HepG2 (cell line): ENCODE data around the gene PLPP3. TPM values are rescaled to one million over a fixed set of nuclear protein-coding genes. Genes with fewer than 3 reads are reported as not detected.

Experiments
- ATAC-seq: fragments of 200-7000 bp; cut with Tn5 transposase; 3 replicates; pipeline ENCODE4 v1.9.1; 2020; ENCODE audit warnings: mild to moderate bottlenecking, moderate library complexity
- BruUV-seq: library from RNA; stranded (reverse); fragments of 400-500 nt; replicated peaks from 2 replicates; lab custom pipeline; 2021; lab: Mats Ljungman, UMichigan
- CTCF ChIA-PET: fragments of 300-600 bp; formaldehyde crosslinking; extraction: SDS; loops from one replicate; lab custom pipeline; 2021; ENCODE audit warnings: low total read pairs, inconsistent platforms, low intra/inter-chr PET ratio; lab: Yijun Ruan, JAX
- POLR2A ChIA-PET: fragments of 350-600 bp; sonication (Branson Sonifier 250); formaldehyde crosslinking; loops from one replicate; lab custom pipeline; 2020; ENCODE audit warnings: antibody characterized with exemption, inconsistent platforms; lab: Yijun Ruan, JAX
- DNase-seq: peaks from one replicate; pipeline ENCODE4 v3.0.0-alpha.2; 2015; ENCODE audit warnings: low spot score
- FAIRE-seq: peaks from 3 replicates; lab custom pipeline; 2011; peaks lifted over from hg19 to GRCh38; lab: Jason Lieb, UNC
- H2AFZ ChIP-seq: one replicate; pipeline ENCODE4 v1.6.1; 2011; ENCODE audit warnings: low read length, inconsistent platforms
- H3K27ac ChIP-seq: fragments of 300-600 bp; 3 replicates; pipeline ENCODE4 v1.8.0; 2011; ENCODE audit warnings: mixed run types, mild to moderate bottlenecking, mixed read lengths, low read length, inconsistent platforms; ENCODE audit not compliant: insufficient read depth; ENCODE audit errors: extremely low read length
- H3K27me3 ChIP-seq, 2 experiments: fragments of 200-600 bp in 1 of 2; 2 replicates in 1 of 2; 3 replicates in 1 of 2; pipeline versions ENCODE4 v1.6.0 to v1.8.0; 2011; ENCODE audit warnings: low read length in 2 of 2, mild to moderate bottlenecking in 2 of 2, moderate library complexity in 2 of 2, inconsistent platforms in 1 of 2; ENCODE audit not compliant: insufficient read depth in 2 of 2, control insufficient read depth in 1 of 2
- H3K36me3 ChIP-seq, 2 experiments: fragments of 200-600 bp in 1 of 2; replicated peaks in 1 of 2; 2 replicates in 1 of 2; 3 replicates in 1 of 2; pipeline versions ENCODE4 v1.5.1 to v1.8.0; 2011; ENCODE audit warnings: low read length in 2 of 2, inconsistent platforms in 1 of 2; ENCODE audit not compliant: insufficient read depth in 2 of 2, control insufficient read depth in 1 of 2
- H3K4me1 ChIP-seq: 2 replicates; pipeline ENCODE4 v1.5.1; 2012; ENCODE audit warnings: low read length, inconsistent platforms; ENCODE audit not compliant: insufficient read depth
- H3K4me2 ChIP-seq: 2 replicates; pipeline ENCODE4 v1.6.0; 2011; ENCODE audit warnings: low read depth, low read length, inconsistent platforms
- H3K4me3 ChIP-seq, 3 experiments: fragments of 200-600 bp in 1 of 3; sonication (generic), shearing (Covaris generic) in 1 of 3; replicated peaks in 1 of 3; 2 replicates each; pipeline ENCODE4 v1.5.1; 2011 to 2016; ENCODE audit warnings: low read length in 3 of 3, inconsistent platforms in 2 of 3, low read depth in 2 of 3, mild to moderate bottlenecking in 2 of 3, control low read depth in 1 of 3, mixed read lengths in 1 of 3; ENCODE audit not compliant: insufficient read depth in 1 of 3
- H3K79me2 ChIP-seq: one replicate; pipeline ENCODE4 v1.6.1; 2011; ENCODE audit warnings: low read length, inconsistent platforms; ENCODE audit not compliant: insufficient read depth
- H3K9ac ChIP-seq: 2 replicates; pipeline ENCODE4 v1.6.0; 2011; ENCODE audit warnings: mild to moderate bottlenecking, low read depth, low read length, inconsistent platforms; ENCODE audit not compliant: insufficient read depth
- H3K9me3 ChIP-seq: 2 replicates; pipeline ENCODE4 v1.5.1; 2012; ENCODE audit warnings: mild to moderate bottlenecking, low read length
- H4K20me1 ChIP-seq: 2 replicates; pipeline ENCODE4 v1.6.0; 2011; ENCODE audit warnings: inconsistent platforms, mild to moderate bottlenecking, low read length, moderate library complexity; ENCODE audit not compliant: insufficient read depth
- DPF2 ChIP-seq: sonication (generic); formaldehyde crosslinking; IDR thresholded peaks from 2 replicates; pipeline ENCODE4 v1.4.0; 2020; ENCODE audit warnings: mild to moderate bottlenecking, low read depth, missing genetic modification reagents, borderline replicate concordance
- DR1 ChIP-seq: sonication (generic); formaldehyde crosslinking; IDR thresholded peaks from 2 replicates; pipeline ENCODE4 v1.8.0; 2021; ENCODE audit warnings: mild to moderate bottlenecking, missing genetic modification reagents, inconsistent platforms
- ERF ChIP-seq: IDR thresholded peaks from 2 replicates; pipeline ENCODE4 v1.6.1; 2018; ENCODE audit warnings: missing biosample characterization, missing genetic modification reagents
- FOSL1 ChIP-seq: sonication (generic); formaldehyde crosslinking; IDR thresholded peaks from 2 replicates; pipeline ENCODE4 v1.9.0; 2021; ENCODE audit warnings: missing genetic modification reagents, borderline replicate concordance
- FOXK1 ChIP-seq: sonication (generic); formaldehyde crosslinking; IDR thresholded peaks from 2 replicates; pipeline ENCODE4 v1.4.0; 2020; ENCODE audit warnings: low read depth, missing genetic modification reagents, borderline replicate concordance
- IRF2 ChIP-seq: IDR thresholded peaks from 2 replicates; pipeline ENCODE4 v1.6.1; 2018; ENCODE audit warnings: missing genetic modification reagents, missing compliant biosample characterization
- KAT2B ChIP-seq: fragments of 150-350 bp; IDR thresholded peaks from 2 replicates; pipeline ENCODE4 v1.6.1; 2014; ENCODE audit warnings: low read depth, low read length, borderline replicate concordance
- LCORL ChIP-seq, 2 experiments: fragments of 450-650 bp in 1 of 2; sonication (generic) in 1 of 2; formaldehyde crosslinking in 1 of 2; IDR thresholded peaks; 2 replicates each; pipeline versions ENCODE4 v1.5.0 to v1.6.1; 2017 to 2020; ENCODE audit warnings: antibody characterized with exemption in 1 of 2, missing genetic modification reagents in 1 of 2
- MXI1 ChIP-seq: IDR thresholded peaks from 3 replicates; pipeline ENCODE4 v1.6.1; 2012; ENCODE audit warnings: low read depth, low read length, inconsistent platforms, borderline replicate concordance
- PAX8 ChIP-seq: sonication (generic); formaldehyde crosslinking; IDR thresholded peaks from 2 replicates; pipeline ENCODE4 v1.8.0; 2022; ENCODE audit warnings: mild to moderate bottlenecking, missing genetic modification reagents, borderline replicate concordance
- SATB2 ChIP-seq: sonication (generic); formaldehyde crosslinking; IDR thresholded peaks from 2 replicates; pipeline ENCODE4 v1.5.0; 2020; ENCODE audit warnings: missing genetic modification reagents
- ZNF367 ChIP-seq: sonication (generic); formaldehyde crosslinking; IDR thresholded peaks from 2 replicates; pipeline ENCODE4 v1.4.0; 2020; ENCODE audit warnings: missing genetic modification reagents, borderline replicate concordance
- ZSCAN21 ChIP-seq: sonication (generic); formaldehyde crosslinking; IDR thresholded peaks from 2 replicates; pipeline ENCODE4 v1.8.0; 2022; ENCODE audit warnings: mild to moderate bottlenecking, missing genetic modification reagents, moderate library complexity, borderline replicate concordance
- WGBS: methylation state at CpG from one replicate; pipeline ENCODE4 v1.1.6; 2017; ENCODE audit warnings: low lambda C conversion rate; 5-methylcytosine and 5-hydroxymethylcytosine counted together
- in situ Hi-C: cut with HindIII; loops from 2 replicates; pipeline ENCODE4 v1.10.0; 2017; ENCODE audit warnings: low pct_unique_long_range_greater_than_20kb; ENCODE audit not compliant: extremely low pct_ligation_motif_present
- intact Hi-C: fragments of 100-400 bp; cut with micrococcal nuclease; formaldehyde crosslinking; loops from one replicate; pipeline ENCODE4 v1.10.0; 2022; ENCODE audit not compliant: unreplicated experiment
- polyA plus RNA-seq, 8 experiments: library from polyadenylated mRNA; depleted of rRNA in 3 of 8; stranded (reverse) in 7 of 8; unstranded in 1 of 8; fragments of >200 nt; fragmentation: Illumina TruSeq in 4 of 8; extraction: Trizol in 4 of 8; gene quantifications; 2 replicates each; pipeline versions ENCODE4 v1.2.1 to v1.2.3, GENCODE V29; 2011 to 2016; ENCODE audit warnings: low read depth in 4 of 8, missing spikeins in 1 of 8, mixed read lengths in 1 of 8; ENCODE audit not compliant: insufficient read depth in 1 of 8
- total RNA-seq, 5 experiments: library from RNA; depleted of rRNA; stranded (reverse); fragments of >200 nt; fragmentation: Illumina TruSeq; extraction: Trizol; gene quantifications; 2 replicates each; pipeline ENCODE4 v1.2.3, GENCODE V29; 2016; ENCODE audit warnings: low read depth in 1 of 5
- TF ChIP-seq, protein P1 (sequence below): sonication (generic); formaldehyde crosslinking; IDR thresholded peaks from 2 replicates; pipeline ENCODE4 v1.5.0; 2020; ENCODE audit warnings: mild to moderate bottlenecking, missing genetic modification reagents
- TF ChIP-seq, protein P2 (sequence below): sonication (generic); formaldehyde crosslinking; IDR thresholded peaks from 2 replicates; pipeline ENCODE4 v1.4.0; 2020; ENCODE audit warnings: missing genetic modification reagents, borderline replicate concordance

The PLPP3 gene
- total and polyA plus RNA-seq, 2 of the 13 experiments (the other 11 are each of a cell fraction or from before 2014, with no cell fraction given): 49.7 to 65.8 TPM

DNA sequence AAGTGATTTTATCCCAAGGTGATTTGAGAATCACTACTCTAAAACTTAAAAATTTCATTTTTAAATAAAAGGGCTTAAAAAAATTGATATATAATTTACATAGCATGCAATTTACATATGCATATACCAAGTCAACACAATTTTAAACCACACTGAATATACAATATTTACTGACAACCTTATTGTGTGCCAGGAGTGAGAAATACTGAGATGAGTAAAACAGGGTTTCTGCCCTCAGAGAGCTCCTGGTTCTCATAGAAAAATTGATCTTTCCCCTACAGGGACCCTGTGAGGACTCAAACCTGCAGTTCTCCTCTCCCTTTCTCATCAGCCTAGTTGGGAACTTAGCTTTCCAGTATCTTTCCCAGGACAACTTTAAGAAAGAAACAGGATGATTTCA is 27.0 kb downstream of the PLPP3 start (continued):
- TF ChIP-seq, protein P1, sequence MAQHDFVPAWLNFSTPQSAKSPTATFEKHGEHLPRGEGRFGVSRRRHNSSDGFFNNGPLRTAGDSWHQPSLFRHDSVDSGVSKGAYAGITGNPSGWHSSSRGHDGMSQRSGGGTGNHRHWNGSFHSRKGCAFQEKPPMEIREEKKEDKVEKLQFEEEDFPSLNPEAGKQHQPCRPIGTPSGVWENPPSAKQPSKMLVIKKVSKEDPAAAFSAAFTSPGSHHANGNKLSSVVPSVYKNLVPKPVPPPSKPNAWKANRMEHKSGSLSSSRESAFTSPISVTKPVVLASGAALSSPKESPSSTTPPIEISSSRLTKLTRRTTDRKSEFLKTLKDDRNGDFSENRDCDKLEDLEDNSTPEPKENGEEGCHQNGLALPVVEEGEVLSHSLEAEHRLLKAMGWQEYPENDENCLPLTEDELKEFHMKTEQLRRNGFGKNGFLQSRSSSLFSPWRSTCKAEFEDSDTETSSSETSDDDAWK: no peak
- no peak for TF ChIP-seq ZNF367
- TF ChIP-seq DPF2 (CRISPR knock-in tag): no peak
- TF ChIP-seq ZSCAN21 (CRISPR knock-in tag): no peak
- TF ChIP-seq, protein P2, sequence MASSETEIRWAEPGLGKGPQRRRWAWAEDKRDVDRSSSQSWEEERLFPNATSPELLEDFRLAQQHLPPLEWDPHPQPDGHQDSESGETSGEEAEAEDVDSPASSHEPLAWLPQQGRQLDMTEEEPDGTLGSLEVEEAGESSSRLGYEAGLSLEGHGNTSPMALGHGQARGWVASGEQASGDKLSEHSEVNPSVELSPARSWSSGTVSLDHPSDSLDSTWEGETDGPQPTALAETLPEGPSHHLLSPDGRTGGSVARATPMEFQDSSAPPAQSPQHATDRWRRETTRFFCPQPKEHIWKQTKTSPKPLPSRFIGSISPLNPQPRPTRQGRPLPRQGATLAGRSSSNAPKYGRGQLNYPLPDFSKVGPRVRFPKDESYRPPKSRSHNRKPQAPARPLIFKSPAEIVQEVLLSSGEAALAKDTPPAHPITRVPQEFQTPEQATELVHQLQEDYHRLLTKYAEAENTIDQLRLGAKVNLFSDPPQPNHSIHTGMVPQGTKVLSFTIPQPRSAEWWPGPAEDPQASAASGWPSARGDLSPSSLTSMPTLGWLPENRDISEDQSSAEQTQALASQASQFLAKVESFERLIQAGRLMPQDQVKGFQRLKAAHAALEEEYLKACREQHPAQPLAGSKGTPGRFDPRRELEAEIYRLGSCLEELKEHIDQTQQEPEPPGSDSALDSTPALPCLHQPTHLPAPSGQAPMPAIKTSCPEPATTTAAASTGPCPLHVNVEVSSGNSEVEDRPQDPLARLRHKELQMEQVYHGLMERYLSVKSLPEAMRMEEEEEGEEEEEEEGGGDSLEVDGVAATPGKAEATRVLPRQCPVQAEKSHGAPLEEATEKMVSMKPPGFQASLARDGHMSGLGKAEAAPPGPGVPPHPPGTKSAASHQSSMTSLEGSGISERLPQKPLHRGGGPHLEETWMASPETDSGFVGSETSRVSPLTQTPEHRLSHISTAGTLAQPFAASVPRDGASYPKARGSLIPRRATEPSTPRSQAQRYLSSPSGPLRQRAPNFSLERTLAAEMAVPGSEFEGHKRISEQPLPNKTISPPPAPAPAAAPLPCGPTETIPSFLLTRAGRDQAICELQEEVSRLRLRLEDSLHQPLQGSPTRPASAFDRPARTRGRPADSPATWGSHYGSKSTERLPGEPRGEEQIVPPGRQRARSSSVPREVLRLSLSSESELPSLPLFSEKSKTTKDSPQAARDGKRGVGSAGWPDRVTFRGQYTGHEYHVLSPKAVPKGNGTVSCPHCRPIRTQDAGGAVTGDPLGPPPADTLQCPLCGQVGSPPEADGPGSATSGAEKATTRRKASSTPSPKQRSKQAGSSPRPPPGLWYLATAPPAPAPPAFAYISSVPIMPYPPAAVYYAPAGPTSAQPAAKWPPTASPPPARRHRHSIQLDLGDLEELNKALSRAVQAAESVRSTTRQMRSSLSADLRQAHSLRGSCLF: no peak
- no peak for TF ChIP-seq SATB2 (CRISPR knock-in tag)

DNA sequence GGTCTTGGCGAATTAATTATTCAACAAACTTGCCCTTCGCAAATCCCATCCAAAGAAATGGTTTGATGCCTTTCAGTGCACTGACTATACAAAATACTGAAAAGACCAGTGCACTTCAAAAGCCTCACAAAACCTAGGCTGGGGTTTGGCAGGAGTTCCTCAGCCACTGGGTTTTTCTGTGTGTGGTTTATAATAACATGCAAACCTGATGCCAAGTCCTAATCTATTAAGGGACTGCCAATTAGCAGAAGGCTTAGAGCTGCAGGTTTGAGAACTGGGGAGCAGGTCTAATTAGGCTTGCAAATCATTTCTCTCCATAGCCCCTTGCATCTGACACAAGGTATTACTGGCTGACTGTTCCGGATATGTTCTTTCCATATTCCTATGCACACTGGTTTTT is 27.7 kb downstream of the PLPP3 start:
- H3K36me3 ChIP-seq: peaks cover 1 to 10% of the 10 kb centered on the region in 2 experiments; a peak in 4 of 5 replicates
- H3K9ac ChIP-seq: no peak overlapping the region
- H3K27me3 ChIP-seq: no peaks in the 10 kb centered on the region
- peaks cover 18% of the 10 kb centered on the region for H4K20me1 ChIP-seq
- H3K27ac ChIP-seq: no peak overlapping the region
- no peak overlapping the region for H2AFZ ChIP-seq
- peaks cover 70% of the 10 kb centered on the region for H3K4me1 ChIP-seq
- H3K9me3 ChIP-seq: no peaks in the 10 kb centered on the region
- DNase-seq: no peak
- ATAC-seq: no peak
- no peak for TF ChIP-seq PAX8 (CRISPR knock-in tag)
- no peak for TF ChIP-seq FOSL1
- TF ChIP-seq FOXK1: no peak
- TF ChIP-seq LCORL (IDR thresholded peaks at IDR 0.05): no peak
- TF ChIP-seq LCORL (CRISPR knock-in tag; IDR thresholded peaks at IDR 0.05): no peak
- TF ChIP-seq DR1 (CRISPR knock-in tag): no peak
- TF ChIP-seq MXI1: no peak
- no peak for TF ChIP-seq ERF (CRISPR knock-in tag)
- TF ChIP-seq IRF2: no peak
- TF ChIP-seq KAT2B: no peak
- no TSS peak for BruUV-seq
- ChIA-PET CTCF (no interaction called here), POLR2A (no interaction called here)
- no peak overlapping the region for H3K4me2 ChIP-seq
- intact Hi-C loops: no loop called here
- WGBS: 100% methylated on average over 3 of the region's 3 CpGs
- in situ Hi-C loops: no loop called here
- FAIRE-seq: no peak
- H3K79me2 ChIP-seq: peaks cover 97% of the 10 kb centered on the region
- no peak overlapping the region for H3K4me3 ChIP-seq
